ENCODE measurements around the gene PPP6R3.
"Not testable (repeated sequence)": the region's sequence is repeated elsewhere in the genome, so short reads cannot be mapped to it uniquely, and the experiment has no call there.

PPP6R3 gene

DNA sequence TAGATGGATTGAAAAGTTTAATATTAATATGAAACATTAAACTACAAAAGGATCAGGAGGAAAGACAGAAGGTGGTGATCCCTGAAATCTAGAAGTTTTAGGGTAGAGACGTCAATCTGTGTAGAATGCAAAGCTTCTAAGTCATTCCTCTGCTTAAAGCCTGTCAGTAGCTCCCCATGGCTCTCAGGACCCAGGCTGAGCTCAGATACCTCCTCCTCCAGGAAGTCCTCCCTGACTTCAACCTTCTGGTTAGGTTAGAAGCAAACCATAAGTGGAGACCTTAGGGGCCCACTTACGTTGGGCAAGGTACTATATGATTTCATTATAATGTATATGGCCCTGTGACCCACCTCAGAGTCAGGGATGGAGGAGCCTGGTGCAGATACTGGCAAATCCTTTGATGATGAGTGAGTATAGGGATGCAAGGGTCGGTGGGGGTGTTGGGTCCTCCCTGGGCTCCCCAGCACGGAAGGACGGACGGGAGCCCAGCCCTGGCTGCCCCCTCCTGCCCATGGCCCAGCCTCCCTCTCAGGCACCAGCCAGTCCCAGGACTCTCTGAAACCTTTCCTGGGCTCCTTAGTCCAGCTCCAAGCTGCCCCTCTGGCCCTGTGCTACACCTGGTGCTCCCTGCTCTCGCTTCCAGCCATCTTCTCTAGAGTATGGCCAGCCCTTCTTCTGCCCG is 3.2 kb upstream of the PPP6R3 start:
- no peak for DNase-seq (ENCODE audit: low read depth in 2 of 2)

DNA sequence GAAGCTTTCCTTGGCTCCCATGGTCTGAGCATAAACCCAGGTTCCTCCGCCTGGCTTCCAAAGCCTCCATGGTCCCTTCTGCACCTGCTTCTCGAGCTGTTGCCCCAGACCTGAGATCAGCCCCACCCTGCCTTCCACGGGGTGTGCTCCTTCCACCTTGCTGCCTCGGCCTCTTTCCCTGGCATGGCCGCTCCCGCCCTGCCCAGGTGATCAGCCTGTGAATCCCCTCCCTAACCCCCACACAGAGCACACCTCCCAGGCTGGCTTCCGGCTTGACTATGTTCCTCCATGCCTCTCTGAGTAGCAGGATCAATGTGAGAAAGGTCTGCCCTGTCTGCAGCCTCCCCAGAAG is 2.7 kb upstream of the PPP6R3 start:
- DNase-seq (ENCODE audit: low read depth in 2 of 2) = no peak

DNA sequence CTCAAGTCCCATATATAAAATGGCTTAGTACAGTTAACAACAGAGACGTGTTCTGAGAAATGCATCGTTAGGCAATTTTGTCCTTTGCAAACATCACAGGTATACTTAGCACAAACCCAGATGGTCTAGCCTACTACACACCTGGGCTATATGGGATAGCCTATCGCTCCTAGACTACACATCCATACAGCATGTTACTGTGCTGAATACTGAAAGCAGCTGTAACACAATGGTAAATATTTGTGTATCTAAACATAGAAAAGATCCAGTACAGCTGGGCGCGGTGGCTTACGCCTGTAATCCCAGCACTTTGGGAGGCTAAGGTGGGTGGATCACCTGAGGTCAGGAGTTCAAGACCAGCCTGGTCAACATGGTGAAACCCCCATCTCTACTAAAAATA is 2.2 kb upstream of the PPP6R3 start:
- DNase-seq (ENCODE audit: low read depth in 2 of 2) = not testable (repeated sequence)

DNA sequence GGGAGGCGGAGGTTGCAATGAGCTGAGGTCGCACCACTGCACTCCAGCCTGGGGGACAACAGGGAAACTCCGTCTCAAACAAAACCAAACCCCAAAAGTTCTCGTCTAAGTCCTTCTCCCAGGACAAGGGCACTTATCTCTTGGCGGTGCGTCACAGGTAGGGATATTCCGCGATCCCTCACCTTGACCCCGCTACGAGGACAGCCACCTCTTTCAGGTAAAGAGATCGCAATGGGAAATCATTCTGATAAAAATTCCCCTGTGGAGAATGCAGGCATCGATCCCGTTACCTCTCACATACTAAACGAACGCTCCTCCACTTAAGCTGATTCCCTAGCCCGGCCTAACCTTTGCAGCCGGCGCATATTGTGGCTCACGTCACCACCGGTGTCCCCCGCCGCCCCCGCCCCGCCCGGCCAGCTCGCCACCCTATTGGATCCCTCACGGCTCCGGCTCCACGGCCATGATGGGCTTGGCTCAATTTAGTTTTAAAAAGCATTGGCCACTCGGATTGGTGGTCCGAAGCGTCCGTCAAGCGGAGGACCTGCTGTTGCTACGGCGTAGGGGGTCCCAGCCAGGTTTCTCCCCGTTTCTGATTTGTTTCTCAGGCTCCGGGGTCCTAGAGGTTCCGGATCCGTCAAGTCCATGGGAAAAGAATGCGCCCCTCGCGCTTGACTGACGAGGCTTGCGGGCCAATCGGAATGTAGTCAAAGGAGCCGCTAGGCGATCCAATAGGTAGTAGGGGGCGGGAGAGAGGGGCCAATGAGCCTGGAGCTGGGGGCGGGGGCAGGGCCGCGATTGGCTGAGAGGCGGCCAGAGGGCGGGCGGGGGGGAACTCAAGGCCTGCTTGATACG is 439 bp upstream of the PPP6R3 start:
- DNase-seq (ENCODE audit: low read depth in 2 of 2) = peak; percentile 84 to 91

DNA sequence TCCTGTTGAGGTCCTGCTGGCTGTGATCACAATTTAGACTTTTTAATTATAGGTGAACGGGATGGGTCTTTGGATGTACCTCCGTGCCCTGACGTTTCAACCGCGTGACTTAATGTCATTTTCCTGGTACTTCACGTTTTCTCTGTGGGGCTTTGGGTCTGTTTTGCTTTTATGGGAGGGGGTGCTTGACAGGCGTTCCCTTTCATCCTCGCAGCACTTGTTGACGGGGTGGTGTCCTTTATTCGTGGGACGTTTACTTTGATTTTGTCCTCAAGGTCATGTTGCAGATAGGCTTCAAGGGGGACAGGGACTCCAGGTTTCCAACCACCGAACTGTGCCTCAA is 994 bp downstream of the PPP6R3 start:
- DNase-seq (ENCODE audit: low read depth in 2 of 2) = no peak

DNA sequence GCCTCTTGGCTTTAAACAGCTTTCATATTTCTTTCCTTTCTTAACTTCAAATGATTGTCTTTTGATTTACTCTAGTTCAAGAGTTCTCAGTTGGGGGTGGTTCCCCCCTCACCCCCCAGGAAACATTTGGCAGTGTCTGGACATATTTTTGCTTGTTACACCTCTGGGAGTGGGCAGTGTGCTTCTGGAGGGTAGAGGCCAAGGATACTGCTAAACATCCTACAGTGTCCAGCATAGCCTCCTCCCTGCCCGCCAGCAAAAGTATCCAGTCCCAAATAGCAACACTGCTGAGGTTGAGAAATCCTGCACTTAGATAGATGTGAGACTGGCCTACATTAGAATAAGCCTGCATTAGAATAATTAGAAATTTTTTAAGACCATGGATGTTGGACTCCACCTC is 3.2 kb downstream of the PPP6R3 start:
- no peak for DNase-seq (ENCODE audit: low read depth in 2 of 2)

DNA sequence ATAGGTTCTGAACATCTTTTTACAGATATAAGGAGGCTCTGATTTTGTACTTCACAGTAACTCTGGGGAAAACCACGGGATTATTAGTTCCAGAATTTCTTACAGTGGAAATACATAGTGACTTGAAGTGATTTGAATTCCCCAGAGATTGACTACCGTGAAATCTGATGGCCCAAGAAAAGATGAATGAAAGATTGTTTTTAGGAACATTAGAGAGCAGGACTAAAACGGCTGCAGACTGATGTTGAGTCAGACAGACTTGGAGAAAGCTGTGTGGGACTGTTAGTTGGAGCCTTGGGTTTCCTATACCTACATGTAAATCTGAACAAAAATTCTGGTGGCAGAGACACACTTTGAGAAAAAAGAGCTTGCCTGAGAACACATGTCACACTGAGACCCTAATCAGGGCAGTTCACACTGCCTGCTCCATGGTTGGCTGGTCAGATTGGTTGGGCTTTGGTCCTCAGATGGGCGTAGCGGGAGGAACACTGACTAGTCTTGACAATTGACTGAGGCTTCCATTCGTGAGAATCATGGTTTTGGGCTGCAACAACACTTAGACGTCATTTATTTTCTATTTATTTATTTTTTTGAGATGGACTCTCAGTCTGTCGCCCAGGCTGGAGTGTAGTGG is 6.8 kb downstream of the PPP6R3 start:
- no peak for DNase-seq (ENCODE audit: low read depth in 2 of 2)

DNA sequence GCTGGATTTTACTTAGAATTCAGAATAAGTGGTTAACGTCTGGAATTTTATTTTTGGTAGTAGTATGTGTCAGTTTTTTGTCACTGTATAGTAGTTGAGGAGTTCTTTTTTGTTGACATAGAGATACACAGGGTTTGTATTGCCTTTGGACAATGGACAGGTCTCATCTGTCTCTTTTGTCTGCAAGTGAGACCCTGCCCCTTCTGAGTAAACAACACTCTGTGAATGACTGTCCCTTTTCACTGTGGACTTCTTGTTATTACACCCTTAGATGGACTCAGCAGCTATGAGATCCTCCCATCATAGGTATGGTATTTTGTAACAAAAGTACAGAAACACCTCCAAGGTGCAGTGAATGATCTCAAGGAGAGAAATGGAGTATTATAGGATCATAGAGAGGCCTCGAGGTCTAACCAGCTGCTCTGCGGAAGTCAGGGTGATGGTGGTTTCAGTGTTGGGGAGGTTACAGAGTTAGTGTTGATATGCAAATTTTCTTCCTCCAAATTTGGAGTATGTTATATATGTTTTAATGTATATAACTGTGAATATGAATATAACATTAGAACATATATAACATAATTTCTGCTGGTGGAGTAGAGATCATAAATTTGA is 7.8 kb downstream of the PPP6R3 start:
- DNase-seq (ENCODE audit: low read depth in 2 of 2) = no peak

DNA sequence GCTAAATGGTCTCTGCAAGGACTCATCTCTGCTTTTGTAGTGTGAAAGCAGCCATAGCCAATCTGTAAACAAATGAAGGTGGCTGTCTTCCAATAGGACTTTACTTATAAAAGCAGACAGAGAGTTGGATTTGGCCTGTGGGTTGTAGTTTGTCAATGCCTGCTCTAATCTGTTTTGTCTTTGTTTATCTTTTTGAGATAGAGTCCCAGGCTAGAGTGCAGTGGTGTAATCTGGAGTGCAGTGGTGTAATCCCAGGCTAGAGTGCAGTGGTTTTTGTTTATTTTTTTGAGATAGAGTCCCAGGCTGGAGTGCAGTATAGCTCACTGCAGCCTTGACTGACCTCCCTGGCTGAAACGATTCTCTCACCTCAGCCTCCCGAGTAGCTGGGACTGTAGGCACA is 8.6 kb downstream of the PPP6R3 start:
- DNase-seq (ENCODE audit: low read depth in 2 of 2) = no peak

DNA sequence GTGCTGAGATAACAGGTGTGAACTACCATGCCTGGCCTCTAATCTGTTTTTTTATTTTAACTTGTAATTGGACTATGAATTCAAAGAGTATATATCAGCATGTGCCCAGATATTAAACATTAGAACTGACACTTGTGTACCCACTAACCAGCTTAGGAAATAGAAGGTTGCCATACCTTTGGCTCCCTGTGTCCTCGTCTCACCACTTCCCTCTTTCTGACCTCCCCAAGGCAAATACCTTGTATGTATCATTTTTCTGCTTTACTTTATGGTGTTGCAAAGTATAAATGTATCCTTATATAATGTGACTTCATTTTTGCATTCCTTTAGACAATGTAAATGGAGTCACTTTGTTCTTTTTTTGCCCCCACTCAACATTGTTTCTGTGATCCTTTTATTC is 9.1 kb downstream of the PPP6R3 start:
- DNase-seq (ENCODE audit: low read depth in 2 of 2) = no peak

DNA sequence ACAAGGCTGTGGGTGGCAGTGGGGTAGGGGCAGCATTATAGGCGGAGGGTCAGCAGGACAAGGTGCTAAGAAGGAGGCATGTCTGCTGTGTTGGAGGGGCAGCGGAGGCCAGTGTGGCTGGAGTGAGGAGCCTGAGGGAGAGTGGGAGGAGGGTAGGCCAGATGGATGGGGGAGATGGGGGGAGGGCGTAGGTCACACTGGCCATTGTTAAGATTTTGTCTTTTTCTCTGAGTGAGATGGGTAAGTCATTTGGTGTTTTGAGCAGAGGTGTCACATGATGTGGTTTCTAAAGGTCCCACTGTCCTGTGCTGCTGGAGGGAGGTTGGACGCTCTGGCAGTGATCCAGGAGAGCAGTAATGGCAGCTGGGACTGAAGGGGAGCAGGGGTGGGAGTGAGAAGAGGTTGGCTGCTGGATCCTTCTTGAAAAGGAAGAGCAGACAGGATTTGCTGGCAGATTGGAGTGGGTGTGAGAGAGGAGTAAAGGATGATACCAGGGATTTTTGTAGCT is 9.8 kb downstream of the PPP6R3 start:
- DNase-seq (ENCODE audit: low read depth in 2 of 2) = no peak

DNA sequence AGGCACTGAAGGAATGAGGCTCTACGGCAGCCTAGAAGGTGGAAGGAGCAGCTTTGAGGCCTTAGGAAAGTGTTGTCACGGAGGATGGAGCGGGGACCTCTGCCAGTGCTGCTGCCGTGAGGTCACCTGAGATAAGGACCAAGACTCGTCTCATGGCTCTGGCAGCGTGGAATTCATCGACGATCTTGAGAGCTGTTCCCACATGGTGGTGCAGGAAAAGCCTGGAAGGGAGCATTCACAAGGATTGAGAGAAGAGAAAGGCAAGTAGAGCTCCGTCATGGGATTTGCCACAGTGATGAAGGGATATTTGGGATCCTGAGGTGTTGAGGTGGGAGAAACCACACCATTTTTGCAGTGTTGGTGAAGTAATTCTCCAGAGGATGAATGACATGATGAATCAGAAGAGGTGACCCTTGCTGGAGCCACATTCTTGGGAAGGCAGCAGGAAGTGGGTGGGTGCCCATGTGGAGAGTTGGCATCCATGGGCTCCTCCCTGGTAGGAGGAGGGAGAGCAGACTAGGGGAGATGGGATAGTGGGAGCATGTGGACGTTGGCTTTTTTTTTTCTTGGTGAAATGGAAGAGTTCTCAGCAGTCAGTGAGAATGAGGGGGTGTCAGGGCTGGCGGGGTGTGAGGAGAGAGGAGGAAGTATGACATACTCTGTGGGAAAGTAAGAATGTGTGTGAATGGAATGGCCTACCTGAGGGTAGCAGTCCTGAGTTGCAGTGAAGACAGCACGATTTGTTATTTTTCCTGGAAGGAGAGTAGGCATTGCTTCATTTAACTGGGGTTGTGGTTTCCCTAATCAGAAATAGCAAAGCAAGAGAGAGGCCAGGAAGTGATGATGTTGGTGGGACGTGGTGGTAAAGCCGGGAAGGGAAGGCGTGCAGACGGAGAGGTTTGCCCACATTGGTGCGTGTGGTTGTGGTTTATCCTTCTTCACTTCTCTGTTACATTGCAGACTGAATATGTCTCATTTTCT is 11.1 kb downstream of the PPP6R3 start:
- peak in 1 of 2 donors; percentile 13 for DNase-seq (ENCODE audit: low read depth in 2 of 2)

DNA sequence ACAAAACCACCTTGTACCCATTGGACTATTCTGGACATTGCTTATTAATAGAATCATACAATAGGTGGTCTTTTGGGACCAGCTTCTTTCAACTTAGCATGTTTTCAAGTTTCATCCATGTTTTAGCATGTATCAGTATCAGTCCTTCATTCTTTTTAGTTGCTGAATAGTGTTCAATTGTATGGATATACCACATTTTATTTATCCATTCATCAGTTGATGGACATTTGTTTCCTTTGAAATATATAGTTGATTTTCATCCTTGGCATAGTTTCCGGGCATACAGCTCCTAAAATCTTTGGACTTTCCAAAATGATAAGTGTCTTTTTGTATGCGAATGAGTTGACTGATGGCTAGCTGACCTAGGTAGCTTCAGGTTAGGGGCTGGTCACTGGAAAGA is 12.2 kb downstream of the PPP6R3 start:
- no peak for DNase-seq (ENCODE audit: low read depth in 2 of 2)

DNA sequence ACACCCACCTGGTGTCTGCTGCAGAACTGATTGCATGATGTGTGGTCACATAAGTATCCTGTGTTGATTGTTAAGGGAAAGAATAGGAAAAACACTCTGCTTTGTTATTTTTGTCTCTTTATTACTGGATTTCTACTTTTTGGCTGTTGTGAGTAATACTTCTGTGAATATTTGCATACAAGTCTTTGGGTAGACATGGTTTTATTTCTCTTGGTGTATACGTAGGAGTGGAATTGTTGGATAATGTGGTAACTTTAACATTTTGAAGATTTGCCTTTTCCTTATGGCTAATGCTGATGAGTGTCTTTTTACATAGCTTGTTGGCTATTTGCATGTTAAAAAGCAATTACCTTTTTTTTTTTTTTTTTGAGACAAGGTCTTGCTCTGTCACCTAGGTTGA is 13.1 kb downstream of the PPP6R3 start:
- no peak for DNase-seq (ENCODE audit: low read depth in 2 of 2)

DNA sequence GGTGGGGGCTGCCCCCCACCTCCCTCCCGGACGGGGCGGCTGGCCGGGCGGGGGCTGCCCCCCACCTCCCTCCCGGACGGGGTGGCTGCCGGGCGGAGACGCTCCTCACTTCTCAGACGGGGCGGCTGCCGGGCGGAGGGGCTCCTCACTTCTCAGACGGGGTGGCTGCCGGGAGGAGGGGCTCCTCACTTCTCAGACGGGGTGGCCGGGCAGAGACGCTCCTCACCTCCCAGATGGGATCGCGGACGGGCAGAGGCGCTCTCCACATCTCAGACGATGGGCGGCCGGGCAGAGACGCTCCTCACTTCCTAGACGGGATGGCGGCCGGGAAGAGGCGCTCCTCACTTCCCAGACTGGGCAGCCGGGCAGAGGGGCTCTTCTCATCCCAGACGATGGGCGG is 15.1 kb downstream of the PPP6R3 start:
- not testable (repeated sequence) for DNase-seq (ENCODE audit: low read depth in 2 of 2)

DNA sequence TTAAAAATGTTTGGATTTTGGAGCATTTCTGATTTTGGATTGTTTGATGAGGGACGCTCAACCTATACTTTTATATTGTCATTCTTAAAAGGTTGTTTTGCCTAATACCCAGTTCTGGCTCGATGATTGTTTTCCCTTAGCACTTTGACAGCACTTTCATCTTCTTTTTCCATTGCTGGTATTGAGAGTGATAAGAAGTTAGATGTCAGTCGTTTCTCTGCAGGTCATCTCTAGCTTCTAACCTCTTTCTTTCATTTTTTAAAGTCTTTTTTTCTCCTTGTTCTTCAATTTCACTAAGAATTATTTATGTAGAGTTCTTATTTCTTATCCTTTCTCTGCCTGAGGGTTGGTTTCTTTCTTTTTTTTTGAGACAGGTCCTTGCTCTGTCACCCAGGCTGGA is 18.8 kb downstream of the PPP6R3 start:
- no peak for DNase-seq (ENCODE audit: low read depth in 2 of 2)

DNA sequence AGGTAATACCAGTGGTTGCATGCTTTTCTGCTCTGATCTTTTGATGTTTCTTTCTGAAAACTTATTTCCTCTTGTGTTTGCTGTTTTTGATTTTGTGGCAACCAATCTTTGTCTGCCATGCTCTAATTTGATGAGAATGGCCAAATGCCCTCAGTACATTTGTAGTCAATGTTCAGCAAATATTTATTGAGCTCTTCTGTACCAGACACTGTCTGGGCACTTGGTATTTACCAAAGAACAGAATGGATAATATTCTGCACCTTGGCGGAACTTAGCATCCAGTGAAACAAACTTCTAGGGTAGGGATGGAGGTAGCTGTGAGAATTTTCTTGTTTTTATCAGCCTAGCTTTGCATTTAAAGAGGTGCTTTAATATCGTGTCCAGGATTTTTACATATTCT is 19.6 kb downstream of the PPP6R3 start:
- no peak for DNase-seq (ENCODE audit: low read depth in 2 of 2)

DNA sequence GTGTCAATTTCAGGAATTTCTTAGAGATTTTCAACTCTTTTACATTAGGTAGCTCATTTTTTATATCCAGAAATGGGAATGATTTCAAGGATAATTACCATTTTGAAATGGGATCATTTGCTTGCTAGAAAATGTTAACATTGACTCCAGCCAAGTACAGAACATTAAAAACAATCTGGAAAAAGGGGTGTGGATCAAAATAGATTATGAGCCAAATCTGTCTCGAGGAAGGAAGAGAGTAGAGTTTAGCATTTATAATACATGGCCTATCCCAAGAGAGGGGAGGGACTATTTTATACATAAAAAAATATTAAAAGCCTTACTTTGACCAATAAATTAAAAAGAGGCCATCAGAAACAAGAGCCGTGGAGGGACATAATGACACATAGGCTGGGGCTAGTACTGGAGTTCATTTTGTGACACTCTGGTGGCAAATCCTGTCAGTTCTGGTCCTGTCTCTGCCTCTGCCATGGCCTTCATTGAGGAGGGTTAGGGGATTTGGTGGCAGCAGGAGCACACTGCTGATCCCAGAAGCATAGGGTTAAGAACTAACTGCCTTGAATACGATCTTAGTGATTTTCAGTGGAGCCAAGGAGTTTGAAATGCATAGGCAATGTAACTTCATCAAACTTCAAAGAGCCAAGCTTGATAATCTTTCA is 20.4 kb downstream of the PPP6R3 start:
- DNase-seq (ENCODE audit: low read depth in 2 of 2) = no peak

DNA sequence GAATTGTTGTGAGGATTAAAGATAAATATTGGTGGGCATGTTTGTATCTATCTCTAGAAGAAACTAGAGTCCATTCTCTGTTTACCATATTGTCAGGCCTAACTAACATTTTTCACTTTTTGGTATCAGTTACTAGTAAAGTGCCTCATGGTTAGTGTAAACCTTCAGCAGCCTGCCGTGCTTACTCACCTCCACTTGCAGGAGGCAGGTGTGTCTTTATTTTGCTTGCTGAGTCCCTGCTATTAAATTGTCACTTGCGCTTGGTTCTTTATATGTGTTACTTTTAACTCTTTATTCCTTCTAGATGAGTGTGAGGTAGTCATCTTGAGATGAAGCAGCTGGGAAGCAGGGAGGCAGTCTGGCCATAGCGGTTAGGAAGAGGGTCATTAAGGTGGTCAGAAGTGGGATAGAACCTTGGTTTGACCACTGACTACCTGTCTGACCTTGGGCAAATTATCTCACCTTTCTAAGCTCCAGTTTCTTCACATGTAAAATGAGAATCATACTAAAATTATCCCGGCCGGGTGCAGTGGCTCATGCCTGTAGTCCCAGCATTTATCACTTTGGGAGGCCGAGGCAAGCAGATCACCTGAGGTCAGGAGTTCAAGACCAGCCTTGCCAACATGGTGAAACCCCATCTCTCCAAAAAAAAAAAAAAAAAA is 21.2 kb downstream of the PPP6R3 start:
- DNase-seq (ENCODE audit: low read depth in 2 of 2) = no peak

DNA sequence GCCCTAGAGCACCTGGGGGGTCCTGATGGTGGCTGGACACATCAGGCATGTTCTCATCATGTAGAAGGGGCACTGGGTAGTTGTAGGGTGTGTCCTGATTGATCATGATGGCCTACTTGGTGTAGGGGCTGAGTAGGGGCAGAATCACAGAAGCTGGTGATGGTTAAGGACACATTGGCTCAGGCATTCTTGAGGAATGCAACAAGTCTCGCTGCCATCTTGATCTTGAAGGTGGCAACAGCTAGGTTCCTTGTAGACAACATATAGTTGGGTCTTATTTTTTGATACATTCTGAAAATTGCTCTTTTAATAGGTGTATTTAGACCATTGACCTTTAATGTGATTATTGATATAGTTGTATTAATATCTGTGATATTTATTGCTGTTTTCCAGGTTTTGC is 28.1 kb downstream of the PPP6R3 start:
- no peak for DNase-seq (ENCODE audit: low read depth in 2 of 2)
